ES-I3 (cell line): ENCODE measurements around the gene ZNF385B.

Source experiments
- H3K36me3 ChIP-seq: 2 replicates; pipeline ENCODE4 v1.6.1; 2013; ENCODE audit warnings: mild to moderate bottlenecking, low read length, control low read depth, moderate library complexity; ENCODE audit not compliant: insufficient read depth
- H3K4me1 ChIP-seq: 2 replicates; pipeline ENCODE4 v1.6.1; 2013; ENCODE audit warnings: mild to moderate bottlenecking, control low read depth, low read length; ENCODE audit not compliant: insufficient read depth
- H3K9ac ChIP-seq: 2 replicates; pipeline ENCODE4 v1.6.1; 2013; ENCODE audit warnings: low read depth, mild to moderate bottlenecking, low read length, moderate library complexity
- H3K9me3 ChIP-seq: 2 replicates; pipeline ENCODE4 v1.6.1; 2013; ENCODE audit warnings: mild to moderate bottlenecking, low read length, moderate library complexity; ENCODE audit not compliant: control insufficient read depth, insufficient read depth

ZNF385B gene

GRCh38 chr2:179720173-179720772 lies 141.1 kb downstream of the ZNF385B start:
- Histone ChIP-seq H3K9ac (no peak overlapping the region), H3K9me3 (no peaks in the 10 kb centered on the region), H3K4me1 (no peaks in the 10 kb centered on the region), H3K36me3 (no peaks in the 10 kb centered on the region)

GRCh38 chr2:179715871-179716270 lies 145.5 kb downstream of the ZNF385B start:
- Histone ChIP-seq H3K9me3 (no peaks in the 10 kb centered on the region), H3K9ac (no peak overlapping the region), H3K4me1 (no peaks in the 10 kb centered on the region), H3K36me3 (no peaks in the 10 kb centered on the region)

GRCh38 chr2:179715196-179715595 lies 146.2 kb downstream of the ZNF385B start:
- H3K4me1 ChIP-seq, result no peaks in the 10 kb centered on the region
- no peak overlapping the region for H3K9ac ChIP-seq

GRCh38 chr2:179712825-179713224 lies 148.6 kb downstream of the ZNF385B start:
- no peak overlapping the region for H3K9ac ChIP-seq
- no peaks in the 10 kb centered on the region for H3K9me3 ChIP-seq
- no peaks in the 10 kb centered on the region for H3K4me1 ChIP-seq
- no peaks in the 10 kb centered on the region for H3K36me3 ChIP-seq

More at GRCh38 chr2:179715196-179715595, 146.2 kb downstream of the ZNF385B start:
- Histone ChIP-seq H3K9me3 (no peaks in the 10 kb centered on the region), H3K36me3 (no peaks in the 10 kb centered on the region)

GRCh38 chr2:179711375-179711774 lies 150.0 kb downstream of the ZNF385B start:
- Histone ChIP-seq H3K9me3 (no peaks in the 10 kb centered on the region), H3K36me3 (no peaks in the 10 kb centered on the region), H3K4me1 (no peaks in the 10 kb centered on the region), H3K9ac (no peak overlapping the region)

GRCh38 chr2:179703702-179704101 lies 157.7 kb downstream of the ZNF385B start:
- Histone ChIP-seq H3K36me3 (no peaks in the 10 kb centered on the region), H3K9ac (no peak overlapping the region), H3K4me1 (no peaks in the 10 kb centered on the region), H3K9me3 (no peaks in the 10 kb centered on the region)

GRCh38 chr2:179702912-179703311 lies 158.5 kb downstream of the ZNF385B start:
- H3K36me3 ChIP-seq, result no peaks in the 10 kb centered on the region
- H3K9me3 ChIP-seq, result no peaks in the 10 kb centered on the region
- no peak overlapping the region for H3K9ac ChIP-seq
- H3K4me1 ChIP-seq, result no peaks in the 10 kb centered on the region

- Histone ChIP-seq H3K36me3 (no peaks in the 10 kb centered on the region), H3K9ac (no peak overlapping the region), H3K4me1 (no peaks in the 10 kb centered on the region), H3K9me3 (no peaks in the 10 kb centered on the region)
These were observed 159.8 kb downstream of the ZNF385B start for GRCh38 chr2:179701524-179702110.

GRCh38 chr2:179695486-179695885 lies 165.9 kb downstream of the ZNF385B start:
- H3K36me3 ChIP-seq, result no peaks in the 10 kb centered on the region
- no peaks in the 10 kb centered on the region for H3K9me3 ChIP-seq
- peaks cover 6% of the 10 kb centered on the region for H3K4me1 ChIP-seq
- H3K9ac ChIP-seq, result no peak overlapping the region

GRCh38 chr2:179694963-179695362 lies 166.4 kb downstream of the ZNF385B start:
- no peaks in the 10 kb centered on the region for H3K36me3 ChIP-seq
- H3K4me1 ChIP-seq, result peaks cover 6% of the 10 kb centered on the region
- H3K9me3 ChIP-seq, result no peaks in the 10 kb centered on the region
- no peak overlapping the region for H3K9ac ChIP-seq

GRCh38 chr2:179692610-179693009 lies 168.8 kb downstream of the ZNF385B start:
- Histone ChIP-seq H3K36me3 (no peaks in the 10 kb centered on the region), H3K9me3 (no peaks in the 10 kb centered on the region), H3K9ac (no peak overlapping the region), H3K4me1 (peaks cover 6% of the 10 kb centered on the region)

GRCh38 chr2:179692043-179692442 lies 169.4 kb downstream of the ZNF385B start:
- Histone ChIP-seq H3K9me3 (no peaks in the 10 kb centered on the region), H3K4me1 (peaks cover 6% of the 10 kb centered on the region), H3K9ac (no peak overlapping the region), H3K36me3 (no peaks in the 10 kb centered on the region)

- peaks cover 6% of the 10 kb centered on the region for H3K4me1 ChIP-seq
- no peaks in the 10 kb centered on the region for H3K36me3 ChIP-seq
- H3K9ac ChIP-seq, result no peak overlapping the region
- no peaks in the 10 kb centered on the region; the same call in 1 of the 2 replicates for H3K9me3 ChIP-seq
These were observed 170.2 kb downstream of the ZNF385B start for GRCh38 chr2:179691235-179691634.

GRCh38 chr2:179686718-179687342 lies 174.6 kb downstream of the ZNF385B start:
- Histone ChIP-seq H3K9me3 (no peaks in the 10 kb centered on the region; the same call in 1 of the 2 replicates), H3K9ac (no peak overlapping the region), H3K4me1 (no peaks in the 10 kb centered on the region), H3K36me3 (no peaks in the 10 kb centered on the region)

- no peak overlapping the region for H3K9ac ChIP-seq
- no peaks in the 10 kb centered on the region for H3K36me3 ChIP-seq
These were observed 175.3 kb downstream of the ZNF385B start for GRCh38 chr2:179686069-179686468.

More at GRCh38 chr2:179686069-179686468, 175.3 kb downstream of the ZNF385B start:
- Histone ChIP-seq H3K9me3 (no peaks in the 10 kb centered on the region; the same call in 1 of the 2 replicates), H3K4me1 (no peaks in the 10 kb centered on the region)
